Measurements from ENCODE around the gene RBPJ.

GRCh38 chr4:26482508-26483462, 162.0 kb downstream of the RBPJ start:
- TF ChIP-seq CTCF (IDR thresholded peaks at IDR 0.05) = no peak
- TF ChIP-seq POLR2A (IDR thresholded peaks at IDR 0.05) = no peak
